Natural killer cell (primary cell): ENCODE measurements around the gene CRYBG1. TPM values are rescaled to one million over a fixed set of nuclear protein-coding genes. Genes with fewer than 3 reads are reported as not detected.

Experiments
- ATAC-seq, 3 donors: fragments of 150-1000 bp in 2 of 3; fragments of 200-7000 bp in 1 of 3; cut with Tn5 transposase; 1 replicate in 1 of 3; 2 replicates in 2 of 3; pipeline ENCODE4 v1.10.0; 2021; ENCODE audit warnings: mild to moderate bottlenecking in 2 of 3, moderate library complexity in 2 of 3
- DNase-seq, 2 donors: peaks; one replicate each; pipeline versions ENCODE4 v3.0.0 to v3.0.0-alpha.2; 2013 to 2021; ENCODE audit warnings: mixed read lengths in 1 of 2
- H3K27ac ChIP-seq: one replicate; pipeline ENCODE4 v1.5.1; 2013; ENCODE audit warnings: mild to moderate bottlenecking, low read length
- H3K27me3 ChIP-seq: one replicate; pipeline ENCODE4 v1.6.1; 2013; ENCODE audit warnings: low read length; ENCODE audit not compliant: control insufficient read depth, insufficient read depth
- H3K36me3 ChIP-seq: one replicate; pipeline ENCODE4 v1.6.1; 2013; ENCODE audit warnings: low read length; ENCODE audit not compliant: control insufficient read depth, insufficient read depth
- H3K4me1 ChIP-seq: one replicate; pipeline ENCODE4 v1.6.1; 2013; ENCODE audit warnings: low read length; ENCODE audit not compliant: control insufficient read depth, insufficient read depth
- H3K4me3 ChIP-seq: one replicate; pipeline ENCODE4 v1.5.1; 2013; ENCODE audit warnings: low read length
- H3K9me3 ChIP-seq: one replicate; pipeline ENCODE4 v1.6.1; 2013; ENCODE audit warnings: low read length; ENCODE audit not compliant: control insufficient read depth, insufficient read depth
- H3K27ac Mint-ChIP-seq, 2 donors: one replicate each; pipeline ENCODE4 v1.8.0; 2022; ENCODE audit warnings: mild to moderate bottlenecking in 2 of 2, mixed read lengths in 2 of 2, moderate library complexity in 1 of 2
- H3K27me3 Mint-ChIP-seq, 2 donors: one replicate each; pipeline ENCODE4 v1.8.0; 2022; ENCODE audit warnings: low read depth in 2 of 2, mixed read lengths in 2 of 2
- H3K36me3 Mint-ChIP-seq: one replicate; pipeline ENCODE4 v1.8.0; 2022; ENCODE audit warnings: mixed read lengths
- H3K4me1 Mint-ChIP-seq, 2 donors: one replicate each; pipeline ENCODE4 v1.8.0; 2022; ENCODE audit warnings: mixed read lengths in 2 of 2
- H3K4me3 Mint-ChIP-seq: one replicate; pipeline ENCODE4 v1.8.0; 2022; ENCODE audit warnings: mild to moderate bottlenecking, moderate library complexity, mixed read lengths
- H3K9me3 Mint-ChIP-seq, 2 donors: one replicate each; pipeline ENCODE4 v1.8.0; 2022; ENCODE audit warnings: mixed read lengths in 2 of 2
- CTCF ChIP-seq: fragments of 200-600 bp; IDR thresholded peaks from one replicate; pipeline ENCODE4 v1.8.0; 2022; ENCODE audit warnings: antibody characterized with exemption
- WGBS: methylation state at CpG from one replicate; pipeline ENCODE4 v1.1.7; 2013; ENCODE audit warnings: missing lambda C conversion rate; ENCODE audit not compliant: insufficient coverage; 5-methylcytosine and 5-hydroxymethylcytosine counted together
- intact Hi-C: fragments of 100-400 bp; cut with micrococcal nuclease; formaldehyde crosslinking; loops from one replicate; pipeline ENCODE4 v1.14.2; 2022
- total RNA-seq, 4 donors: library from RNA; stranded (reverse); fragments of 120-200 nt in 1 of 4; gene quantifications; one replicate each; pipeline versions ENCODE4 v1.2.3 to v1.2.4, GENCODE V29; 2013 to 2022

CRYBG1 gene
- total RNA-seq, 3 donors from 2014 or later (not counting 1 experiment from before 2014, with no cell fraction given): 16.3 to 21.8 (median 17.5) TPM

GRCh38 chr6:106458021-106458986 lies 97.8 kb downstream of the CRYBG1 start:
- no peak for ATAC-seq
- Mint-ChIP-seq H3K4me3 (no peak overlapping the region), H3K36me3 (no peaks in the 10 kb centered on the region), H3K27ac (no peak overlapping the region), H3K9me3 (no peaks in the 10 kb centered on the region), H3K4me1 (no peaks in the 10 kb centered on the region), H3K27me3 (peaks cover 2 to 17% of the 10 kb centered on the region in 2 donors)
- Histone ChIP-seq H3K4me1 (no peaks in the 10 kb centered on the region), H3K27ac (no peak overlapping the region), H3K27me3 (no peaks in the 10 kb centered on the region), H3K9me3 (no peaks in the 10 kb centered on the region), H3K4me3 (no peak overlapping the region), H3K36me3 (no peaks in the 10 kb centered on the region)
- 86% methylated on average over 7 of the region's 7 CpGs for WGBS
- intact Hi-C loops: no loop called here
- no peak for DNase-seq
- TF ChIP-seq CTCF: no peak

GRCh38 chr6:106460481-106460880 lies 100.0 kb downstream of the CRYBG1 start:
- no peak for TF ChIP-seq CTCF
- no peak for ATAC-seq
- WGBS: 70% methylated on average over 2 of the region's 2 CpGs

GRCh38 chr6:106461084-106461483 lies 100.6 kb downstream of the CRYBG1 start:
- no peak overlapping the region for H3K4me3 ChIP-seq
- intact Hi-C loops: no loop called here
- Mint-ChIP-seq H3K27me3 (peaks cover 5 to 22% of the 10 kb centered on the region in 2 donors), H3K36me3 (no peaks in the 10 kb centered on the region), H3K27ac (no peak overlapping the region), H3K9me3 (no peaks in the 10 kb centered on the region), H3K4me3 (no peak overlapping the region), H3K4me1 (no peaks in the 10 kb centered on the region)
- H3K4me1 ChIP-seq: no peaks in the 10 kb centered on the region
- DNase-seq (no peak), ATAC-seq (no peak)
- no peaks in the 10 kb centered on the region for H3K27me3 ChIP-seq
- no peak overlapping the region for H3K27ac ChIP-seq
- no peak for TF ChIP-seq CTCF
- no peaks in the 10 kb centered on the region for H3K9me3 ChIP-seq
- H3K36me3 ChIP-seq: no peaks in the 10 kb centered on the region

More at GRCh38 chr6:106460481-106460880, 100.0 kb downstream of the CRYBG1 start:
- H3K4me3 ChIP-seq: no peak overlapping the region
- H3K9me3 Mint-ChIP-seq: no peaks in the 10 kb centered on the region
- H3K27me3 Mint-ChIP-seq: peaks cover 3 to 17% of the 10 kb centered on the region in 2 donors
- H3K9me3 ChIP-seq: no peaks in the 10 kb centered on the region
- H3K27ac Mint-ChIP-seq: no peak overlapping the region
- H3K4me3 Mint-ChIP-seq: no peak overlapping the region
- no peaks in the 10 kb centered on the region for H3K4me1 Mint-ChIP-seq
- DNase-seq: no peak
- no peak overlapping the region for H3K27ac ChIP-seq
- H3K36me3 Mint-ChIP-seq: no peaks in the 10 kb centered on the region
- no peaks in the 10 kb centered on the region for H3K27me3 ChIP-seq
- intact Hi-C loops: no loop called here
- no peaks in the 10 kb centered on the region for H3K36me3 ChIP-seq
- no peaks in the 10 kb centered on the region for H3K4me1 ChIP-seq
